Measurements from ENCODE around the gene ZNF304.
"Not testable (repeated sequence)": the region's sequence is repeated elsewhere in the genome, so short reads cannot be mapped to it uniquely, and the experiment has no call there.

ZNF304 gene

GRCh38 chr19:57362997-57363687, 12.1 kb downstream of the ZNF304 start, which contains the start of the genes TRAPPC2B and ZNF547:
Gene TRAPPC2B (plus strand): TSS chr19:57363551. CDS start chr19:57364834, 1,283 bp downstream.
Gene ZNF547 (plus strand): TSS chr19:57363551. CDS start chr19:57368556, 5,005 bp downstream.
- peak; percentile 98 for DNase-seq

GRCh38 chr19:57363688-57364181, 12.7 kb downstream of the ZNF304 start:
- no peak for DNase-seq

- no peak for DNase-seq
Observed at GRCh38 chr19:57366776-57367175, 15.7 kb downstream of the ZNF304 start.

GRCh38 chr19:57374179-57374578, 23.1 kb downstream of the ZNF304 start:
- no peak for DNase-seq

- DNase-seq = not testable (repeated sequence)
Observed at GRCh38 chr19:57374647-57375046, 23.6 kb downstream of the ZNF304 start.

GRCh38 chr19:57376151-57376550, 25.1 kb downstream of the ZNF304 start:
- no peak for DNase-seq

- no peak for DNase-seq
Observed at GRCh38 chr19:57377498-57378146, 26.6 kb downstream of the ZNF304 start.

GRCh38 chr19:57380923-57381322, 29.9 kb downstream of the ZNF304 start:
- no peak for DNase-seq

GRCh38 chr19:57382806-57383488, 31.9 kb downstream of the ZNF304 start:
- DNase-seq = no peak

- DNase-seq = no peak
Observed at GRCh38 chr19:57389194-57389729, 38.2 kb downstream of the ZNF304 start.

GRCh38 chr19:57389730-57390598, 38.9 kb downstream of the ZNF304 start, which contains the start of gene ZNF548:
Gene ZNF548 (plus strand): TSS chr19:57389854. CDS start chr19:57390100, 246 bp downstream.
- peak; percentile 98 for DNase-seq

- no peak for DNase-seq
Observed at GRCh38 chr19:57395710-57396109, 44.6 kb downstream of the ZNF304 start.

GRCh38 chr19:57398868-57399267, 47.8 kb downstream of the ZNF304 start:
- DNase-seq = no peak

- DNase-seq = no peak
Observed at GRCh38 chr19:57403737-57404563, 52.9 kb downstream of the ZNF304 start.

GRCh38 chr19:57406516-57407123, 55.5 kb downstream of the ZNF304 start:
- DNase-seq = peak; percentile 74

All from activated T-cell treated with anti-CD3 and anti-CD28 coated beads, Interleukin-2, amount 50 U/mL, for 1 hour (primary cell).